Transverse colon (tissue), 4 donors: ENCODE measurements around the gene PDE1C.

Experiments used
- CTCF ChIP-seq, 5 experiments: fragments of 200-600 bp in 3 of 5; fragments of 450-650 bp in 2 of 5; sonication (generic) in 3 of 5; IDR thresholded peaks; 1 replicate in 2 of 5; 2 replicates in 3 of 5; pipeline ENCODE4 v1.5.1; 2016 to 2017; ENCODE audit warnings: antibody characterized with exemption in 5 of 5, inconsistent platforms in 3 of 5, mild to moderate bottlenecking in 2 of 5, moderate library complexity in 1 of 5
- EP300 ChIP-seq: sonication (generic); formaldehyde crosslinking; IDR thresholded peaks from one replicate; pipeline ENCODE4 v1.6.1; 2017; ENCODE audit warnings: antibody characterized with exemption, low read depth
- POLR2A ChIP-seq: fragments of 450-650 bp; IDR thresholded peaks from one replicate; pipeline ENCODE4 v1.6.1; 2016; ENCODE audit warnings: antibody characterized with exemption, mild to moderate bottlenecking, moderate library complexity
- POLR2AphosphoS5 ChIP-seq, 3 donors: sonication (generic); formaldehyde crosslinking; IDR thresholded peaks; one replicate each; pipeline ENCODE4 v1.6.1; 2016; ENCODE audit warnings: antibody characterized with exemption in 3 of 3

GRCh38 chr7:31751726-31752125 is 318.5 kb downstream of the PDE1C start:
- TF ChIP-seq EP300, result no peak
- TF ChIP-seq CTCF (IDR thresholded peaks at IDR 0.05), result no peak
- TF ChIP-seq POLR2A, result no peak
- TF ChIP-seq POLR2AphosphoS5 (IDR thresholded peaks at IDR 0.05), result no peak
